H9 (cell line): ENCODE results near the gene NXT1. TPM values are rescaled to one million over a fixed set of nuclear protein-coding genes. Genes with fewer than 3 reads are reported as not detected.

ENCODE experiments used
- DNase-seq: peaks from one replicate; pipeline ENCODE4 v3.0.0-alpha.2; 2017
- H2AFZ ChIP-seq: one replicate; pipeline ENCODE4 v1.6.1; 2013; ENCODE audit warnings: mild to moderate bottlenecking, low read length, control low read depth, moderate library complexity
- H2AK5ac ChIP-seq: 2 replicates; pipeline ENCODE4 v1.6.1; 2013; ENCODE audit warnings: low read length, control low read depth, mixed read lengths; ENCODE audit not compliant: insufficient read length
- H2BK120ac ChIP-seq: one replicate; pipeline ENCODE4 v1.6.1; 2013; ENCODE audit warnings: low read depth, mild to moderate bottlenecking, low read length, control low read depth, inconsistent platforms; ENCODE audit not compliant: poor library complexity, severe bottlenecking
- H2BK12ac ChIP-seq: 2 replicates; pipeline ENCODE4 v1.6.1; 2013; ENCODE audit warnings: low read length, control low read depth, mixed read lengths, low read depth; ENCODE audit not compliant: insufficient read length
- H2BK15ac ChIP-seq: 2 replicates; pipeline ENCODE4 v1.6.1; 2013; ENCODE audit warnings: low read depth, low read length, control low read depth
- H2BK20ac ChIP-seq: one replicate; pipeline ENCODE4 v1.6.1; 2013; ENCODE audit warnings: low read depth, mild to moderate bottlenecking, low read length, control low read depth, inconsistent platforms; ENCODE audit not compliant: poor library complexity, severe bottlenecking
- H2BK5ac ChIP-seq: 2 replicates; pipeline ENCODE4 v1.6.1; 2013; ENCODE audit warnings: low read length, control low read depth, mixed read lengths; ENCODE audit not compliant: insufficient read length
- H3K14ac ChIP-seq: 2 replicates; pipeline ENCODE4 v1.6.1; 2013; ENCODE audit warnings: low read length, control low read depth; ENCODE audit not compliant: insufficient read depth
- H3K18ac ChIP-seq: 2 replicates; pipeline ENCODE4 v1.6.1; 2013; ENCODE audit warnings: low read depth, mild to moderate bottlenecking, mixed read lengths, low read length, control low read depth; ENCODE audit not compliant: insufficient read length
- H3K23ac ChIP-seq: 2 replicates; pipeline ENCODE4 v1.6.1; 2013; ENCODE audit warnings: low read length, control low read depth, mixed read lengths, low read depth; ENCODE audit not compliant: insufficient read length
- H3K23me2 ChIP-seq: 2 replicates; pipeline ENCODE4 v1.6.1; 2013; ENCODE audit warnings: low read depth, mild to moderate bottlenecking, mixed read lengths, low read length, control low read depth; ENCODE audit not compliant: insufficient read length, poor library complexity, severe bottlenecking
- H3K27ac ChIP-seq: 2 replicates; pipeline ENCODE4 v1.5.1; 2013; ENCODE audit warnings: low read length, control low read depth, mixed read lengths, low read depth; ENCODE audit not compliant: insufficient read length
- H3K27me3 ChIP-seq: 2 replicates; pipeline ENCODE4 v1.6.1; 2013; ENCODE audit warnings: low read length, control low read depth, inconsistent platforms; ENCODE audit not compliant: insufficient read depth
- H3K4ac ChIP-seq: 2 replicates; pipeline ENCODE4 v1.6.1; 2013; ENCODE audit warnings: low read depth, mild to moderate bottlenecking, control low read depth, inconsistent platforms, low read length, moderate library complexity
- H3K4me1 ChIP-seq: 2 replicates; pipeline ENCODE4 v1.6.1; 2013; ENCODE audit warnings: low read length, control low read depth, inconsistent platforms; ENCODE audit not compliant: insufficient read depth
- H3K4me2 ChIP-seq: 2 replicates; pipeline ENCODE4 v1.6.1; 2013; ENCODE audit warnings: low read length, control low read depth, mixed read lengths; ENCODE audit not compliant: insufficient read length, insufficient read depth
- H3K56ac ChIP-seq: 2 replicates; pipeline ENCODE4 v1.6.1; 2013; ENCODE audit warnings: low read depth, mild to moderate bottlenecking, mixed read lengths, low read length, control low read depth; ENCODE audit not compliant: insufficient read length
- H3K79me1 ChIP-seq: 2 replicates; pipeline ENCODE4 v1.6.1; 2013; ENCODE audit warnings: low read depth, mild to moderate bottlenecking, moderate library complexity, low read length, control low read depth, inconsistent platforms; ENCODE audit not compliant: insufficient read depth, poor library complexity, severe bottlenecking
- H3K79me2 ChIP-seq: 2 replicates; pipeline ENCODE4 v1.6.1; 2013; ENCODE audit warnings: low read length, control low read depth, inconsistent platforms; ENCODE audit not compliant: insufficient read depth
- H3K9ac ChIP-seq: 2 replicates; pipeline ENCODE4 v1.6.1; 2013; ENCODE audit warnings: low read length, control low read depth, mixed read lengths; ENCODE audit not compliant: insufficient read length; ENCODE audit errors: extremely low read depth
- H3K9me3 ChIP-seq: one replicate; pipeline ENCODE4 v1.6.1; 2013; ENCODE audit warnings: low read depth, low read length, inconsistent platforms; ENCODE audit not compliant: control insufficient read depth
- H3T11ph ChIP-seq: one replicate; pipeline ENCODE4 v1.6.1; 2013; ENCODE audit warnings: mild to moderate bottlenecking, low read length, control low read depth, inconsistent platforms
- H4K20me1 ChIP-seq: one replicate; pipeline ENCODE4 v1.6.1; 2013; ENCODE audit not compliant: control insufficient read depth, insufficient read length, insufficient read depth
- H4K5ac ChIP-seq: 2 replicates; pipeline ENCODE4 v1.6.1; 2013; ENCODE audit warnings: low read depth, mild to moderate bottlenecking, mixed read lengths, low read length, control low read depth; ENCODE audit not compliant: insufficient read length
- H4K8ac ChIP-seq: replicated peaks from 2 replicates; pipeline ENCODE4 v1.6.1; 2013; ENCODE audit warnings: low read length, control low read depth, mixed read lengths, low read depth; ENCODE audit not compliant: insufficient read length
- H4K91ac ChIP-seq: 2 replicates; pipeline ENCODE4 v1.6.1; 2013; ENCODE audit warnings: low read depth, mild to moderate bottlenecking, moderate library complexity, mixed read lengths, low read length, control low read depth; ENCODE audit not compliant: insufficient read length
- H3K27ac Mint-ChIP-seq, 3 experiments: 2 replicates in 2 of 3; 3 replicates in 1 of 3; pipeline ENCODE4 v1.8.0; 2020 to 2021; ENCODE audit warnings: mixed read lengths in 3 of 3, mild to moderate bottlenecking in 1 of 3, moderate library complexity in 1 of 3
- H3K27me3 Mint-ChIP-seq: 2 replicates; pipeline ENCODE4 v1.8.0; 2021; ENCODE audit warnings: low read depth, mild to moderate bottlenecking, moderate library complexity, mixed read lengths
- H3K36me3 Mint-ChIP-seq, 3 experiments: 2 replicates in 2 of 3; 3 replicates in 1 of 3; pipeline ENCODE4 v1.8.0; 2020 to 2021; ENCODE audit warnings: low read depth in 3 of 3, mixed read lengths in 3 of 3; ENCODE audit not compliant: insufficient read depth in 1 of 3
- H3K4me1 Mint-ChIP-seq, 2 experiments: 2 replicates each; pipeline ENCODE4 v1.8.0; 2020; ENCODE audit warnings: mixed read lengths in 2 of 2
- H3K4me3 Mint-ChIP-seq, 2 experiments: 2 replicates in 1 of 2; 3 replicates in 1 of 2; pipeline ENCODE4 v1.8.0; 2020 to 2021; ENCODE audit warnings: mild to moderate bottlenecking in 2 of 2, mixed read lengths in 2 of 2, moderate library complexity in 1 of 2
- H3K9me3 Mint-ChIP-seq, 2 experiments: 2 replicates in 1 of 2; 3 replicates in 1 of 2; pipeline ENCODE4 v1.8.0; 2020; ENCODE audit warnings: mild to moderate bottlenecking in 2 of 2, mixed read lengths in 2 of 2, moderate library complexity in 1 of 2
- WGBS: extraction: QIAGEN DNeasy Blood & Tissue Kit; methylation state at CpG from one replicate; pipeline ENCODE4 v1.1.7; 2013; ENCODE audit warnings: missing lambda C conversion rate, low lambda C conversion rate, mixed read lengths; ENCODE audit not compliant: insufficient read length; ENCODE audit errors: extremely low coverage; 5-methylcytosine and 5-hydroxymethylcytosine counted together
- total RNA-seq: library from RNA; stranded (reverse); gene quantifications from 2 replicates; pipeline ENCODE4 v1.2.1, GENCODE V29; 2021
- TF ChIP-seq, protein P1 (sequence below): fragments of 200-600 bp; sonication (generic); conservative IDR thresholded peaks from 3 replicates; pipeline ENCODE4 v1.8.0; 2021; ENCODE audit warnings: antibody characterized with exemption, mild to moderate bottlenecking

Gene NXT1
- total RNA-seq, 1 experiment from 2014 or later, result 25.5 TPM

GRCh38 chr20:23302801-23303200 lies 47.8 kb upstream of the NXT1 start:
- Mint-ChIP-seq H3K4me1 (peaks cover 3 to 7% of the 10 kb centered on the region in 2 experiments), H3K36me3 (peaks cover 0 to 1% (median 0%) of the 10 kb centered on the region in 3 experiments; a peak in 2 of 7 replicates), H3K27ac (no peak overlapping the region), H3K9me3 (peaks cover 0 to 3% of the 10 kb centered on the region in 2 experiments; a peak in 2 of 5 replicates), H3K4me3 (no peak overlapping the region), H3K27me3 (peaks cover 10% of the 10 kb centered on the region)
- Histone ChIP-seq H3K27me3 (no peaks in the 10 kb centered on the region), H3K27ac (no peak overlapping the region), H2AK5ac (no peak overlapping the region), H3K4ac (no peak overlapping the region), H3K23ac (no peak overlapping the region), H4K20me1 (no peaks in the 10 kb centered on the region), H3K18ac (no peak overlapping the region), H2AFZ (no peak overlapping the region), H3K4me2 (no peak overlapping the region), H2BK20ac (no peak overlapping the region), H4K91ac (no peak overlapping the region), H2BK5ac (no peak overlapping the region), H3K9me3 (no peaks in the 10 kb centered on the region), H3K4me1 (no peaks in the 10 kb centered on the region), H3T11ph (no peak overlapping the region), H3K79me1 (no peaks in the 10 kb centered on the region), H2BK12ac (no peak overlapping the region), H2BK15ac (no peak overlapping the region), H3K14ac (no peak overlapping the region), H3K79me2 (no peaks in the 10 kb centered on the region), H2BK120ac (no peak overlapping the region), H4K5ac (no peak overlapping the region), H3K9ac (no peak overlapping the region), H4K8ac (no peak overlapping the region), H3K23me2 (no peaks in the 10 kb centered on the region), H3K56ac (no peak overlapping the region)
- WGBS, result 100% methylated on average over 2 of the region's 9 CpGs
- DNase-seq, result no peak
- TF ChIP-seq, protein P1, sequence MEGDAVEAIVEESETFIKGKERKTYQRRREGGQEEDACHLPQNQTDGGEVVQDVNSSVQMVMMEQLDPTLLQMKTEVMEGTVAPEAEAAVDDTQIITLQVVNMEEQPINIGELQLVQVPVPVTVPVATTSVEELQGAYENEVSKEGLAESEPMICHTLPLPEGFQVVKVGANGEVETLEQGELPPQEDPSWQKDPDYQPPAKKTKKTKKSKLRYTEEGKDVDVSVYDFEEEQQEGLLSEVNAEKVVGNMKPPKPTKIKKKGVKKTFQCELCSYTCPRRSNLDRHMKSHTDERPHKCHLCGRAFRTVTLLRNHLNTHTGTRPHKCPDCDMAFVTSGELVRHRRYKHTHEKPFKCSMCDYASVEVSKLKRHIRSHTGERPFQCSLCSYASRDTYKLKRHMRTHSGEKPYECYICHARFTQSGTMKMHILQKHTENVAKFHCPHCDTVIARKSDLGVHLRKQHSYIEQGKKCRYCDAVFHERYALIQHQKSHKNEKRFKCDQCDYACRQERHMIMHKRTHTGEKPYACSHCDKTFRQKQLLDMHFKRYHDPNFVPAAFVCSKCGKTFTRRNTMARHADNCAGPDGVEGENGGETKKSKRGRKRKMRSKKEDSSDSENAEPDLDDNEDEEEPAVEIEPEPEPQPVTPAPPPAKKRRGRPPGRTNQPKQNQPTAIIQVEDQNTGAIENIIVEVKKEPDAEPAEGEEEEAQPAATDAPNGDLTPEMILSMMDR, result no peak
